ENCODE measurements around the gene SPTBN5. TPM values are rescaled to one million over a fixed set of nuclear protein-coding genes. Genes with fewer than 3 reads are reported as not detected.
A peak's percentile ranks its signal among the peaks of the same experiment; 100 is the strongest.

Gene SPTBN5
- total and polyA plus RNA-seq, 2 experiments from 2014 or later, result 0.57 to 1.1 TPM

GRCh38 chr15:41892621-41893421, 1.0 kb downstream of the SPTBN5 start:
- ATAC-seq, result peak; percentile 15

More at GRCh38 chr15:41892621-41893421, 1.0 kb downstream of the SPTBN5 start:
- H3K4me1 ChIP-seq (ENCODE audit: insufficient read depth), result no peaks in the 10 kb centered on the region
- H3K9me2 ChIP-seq (ENCODE audit: insufficient read depth), result no peaks in the 10 kb centered on the region
- H3K36me3 Mint-ChIP-seq (ENCODE audit: low read depth), result no peaks in the 10 kb centered on the region
- no peaks in the 10 kb centered on the region for H3F3A ChIP-seq (replicated peaks; ENCODE audit: low read depth)
- no peak overlapping the region for H3K4me3 Mint-ChIP-seq
- no peaks in the 10 kb centered on the region for H3K27me3 ChIP-seq (ENCODE audit: insufficient read depth)
- no peak overlapping the region for H3K4me2 ChIP-seq
- H3K27ac ChIP-seq (ENCODE audit: low read depth), result no peak overlapping the region
- no peaks in the 10 kb centered on the region for H3K9me3 Mint-ChIP-seq
- H3K4me1 Mint-ChIP-seq, result no peaks in the 10 kb centered on the region; the same call in 2 of the 3 replicates
- H3K27ac Mint-ChIP-seq, result no peak overlapping the region
- no peak overlapping the region for H2AFZ ChIP-seq
- H3K79me2 ChIP-seq (replicated peaks; ENCODE audit: insufficient read depth), result no peaks in the 10 kb centered on the region
- peaks cover 12% of the 10 kb centered on the region for H3K27me3 Mint-ChIP-seq (ENCODE audit: insufficient read depth, low read depth, poor library complexity)
- TF ChIP-seq EZH2phosphoT487 (IDR thresholded peaks at IDR 0.05; ENCODE audit: unreplicated experiment) (no peak), ETS1 (IDR thresholded peaks at IDR 0.05) (no peak), STAT1 (IDR thresholded peaks at IDR 0.05; ENCODE audit: unreplicated experiment) (no peak), ZNF462 (CRISPR knock-in tag; IDR thresholded peaks at IDR 0.05) (no peak)
- no peaks in the 10 kb centered on the region for H3K36me3 ChIP-seq (ENCODE audit: insufficient read depth)
- no peak for DNase-seq (ENCODE audit: low spot score)
- no peak overlapping the region for H3K4me3 ChIP-seq
- no peaks in the 10 kb centered on the region for H4K20me1 ChIP-seq (replicated peaks; ENCODE audit: insufficient read depth)
